Measurements from ENCODE around the gene CLDN4. TPM values are rescaled to one million over a fixed set of nuclear protein-coding genes. Genes with fewer than 3 reads are reported as not detected.
"Not testable (repeated sequence)": the region's sequence is repeated elsewhere in the genome, so short reads cannot be mapped to it uniquely, and the experiment has no call there.

CLDN4 gene
- polyA plus RNA-seq, 6 donors from 2014 or later: 0.08 to 0.13 TPM; not detected in 4

GRCh38 chr7:73828972-73829371, 1.8 kb upstream of the CLDN4 start:
- ATAC-seq (ENCODE audit: low read depth in 2 of 2) (no peak), DNase-seq (no peak)
- Mint-ChIP-seq H3K27me3 (no peaks in the 10 kb centered on the region), H3K9me3 (no peaks in the 10 kb centered on the region), H3K27ac (peak overlapping the region in 3 of 6 donors; percentile 65 to 91 (median 78)), H3K4me3 (peak overlapping the region in 1 of 8 donors; percentile 63), H3K4me1 (peaks cover 31 to 39% (median 39%) of the 10 kb centered on the region in 3 donors), H3K36me3 (no peaks in the 10 kb centered on the region)

GRCh38 chr7:73829505-73829904, 1.3 kb upstream of the CLDN4 start:
- H3K36me3 Mint-ChIP-seq: no peaks in the 10 kb centered on the region
- H3K9me3 Mint-ChIP-seq: no peaks in the 10 kb centered on the region
- peak overlapping the region in 2 of 8 donors; percentile 23 to 49 for H3K4me3 Mint-ChIP-seq
- peak overlapping the region in 1 of 6 donors; percentile 84 for H3K27ac Mint-ChIP-seq
- no peaks in the 10 kb centered on the region for H3K27me3 Mint-ChIP-seq
- DNase-seq (no peak), ATAC-seq (ENCODE audit: low read depth in 2 of 2) (no peak)
- H3K4me1 Mint-ChIP-seq: peaks cover 31 to 39% (median 39%) of the 10 kb centered on the region in 3 donors

- H3K36me3 Mint-ChIP-seq: no peaks in the 10 kb centered on the region
- peaks cover 31 to 39% (median 39%) of the 10 kb centered on the region in 3 donors for H3K4me1 Mint-ChIP-seq
Observed at GRCh38 chr7:73829921-73830680, 695 bp upstream of the CLDN4 start.

GRCh38 chr7:73831584-73831833, 713 bp downstream of the CLDN4 start:
- no peaks in the 10 kb centered on the region for H3K9me3 Mint-ChIP-seq

More at GRCh38 chr7:73829921-73830680, 695 bp upstream of the CLDN4 start:
- H3K27me3 Mint-ChIP-seq: no peaks in the 10 kb centered on the region
- H3K4me3 Mint-ChIP-seq: peak overlapping the region in 2 of 8 donors; percentile 23 to 49
- H3K9me3 Mint-ChIP-seq: no peaks in the 10 kb centered on the region
- no peak for DNase-seq
- peak overlapping the region in 1 of 6 donors; percentile 84 for H3K27ac Mint-ChIP-seq
- ATAC-seq (ENCODE audit: low read depth in 2 of 2): no peak

DNA sequence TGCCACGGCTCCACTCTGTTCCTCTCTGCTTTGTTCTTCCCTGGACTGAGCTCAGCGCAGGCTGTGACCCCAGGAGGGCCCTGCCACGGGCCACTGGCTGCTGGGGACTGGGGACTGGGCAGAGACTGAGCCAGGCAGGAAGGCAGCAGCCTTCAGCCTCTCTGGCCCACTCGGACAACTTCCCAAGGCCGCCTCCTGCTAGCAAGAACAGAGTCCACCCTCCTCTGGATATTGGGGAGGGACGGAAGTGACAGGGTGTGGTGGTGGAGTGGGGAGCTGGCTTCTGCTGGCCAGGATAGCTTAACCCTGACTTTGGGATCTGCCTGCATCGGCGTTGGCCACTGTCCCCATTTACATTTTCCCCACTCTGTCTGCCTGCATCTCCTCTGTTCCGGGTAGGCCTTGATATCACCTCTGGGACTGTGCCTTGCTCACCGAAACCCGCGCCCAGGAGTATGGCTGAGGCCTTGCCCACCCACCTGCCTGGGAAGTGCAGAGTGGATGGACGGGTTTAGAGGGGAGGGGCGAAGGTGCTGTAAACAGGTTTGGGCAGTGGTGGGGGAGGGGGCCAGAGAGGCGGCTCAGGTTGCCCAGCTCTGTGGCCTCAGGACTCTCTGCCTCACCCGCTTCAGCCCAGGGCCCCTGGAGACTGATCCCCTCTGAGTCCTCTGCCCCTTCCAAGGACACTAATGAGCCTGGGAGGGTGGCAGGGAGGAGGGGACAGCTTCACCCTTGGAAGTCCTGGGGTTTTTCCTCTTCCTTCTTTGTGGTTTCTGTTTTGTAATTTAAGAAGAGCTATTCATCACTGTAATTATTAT, 1.2 kb downstream of the CLDN4 start:
- DNase-seq (no peak), ATAC-seq (ENCODE audit: low read depth in 2 of 2) (no peak)
- Mint-ChIP-seq H3K27ac (peak overlapping the region in 1 of 6 donors; percentile 47), H3K4me3 (no peak overlapping the region), H3K4me1 (peaks cover 20 to 26% (median 26%) of the 10 kb centered on the region in 3 donors), H3K9me3 (no peaks in the 10 kb centered on the region), H3K36me3 (no peaks in the 10 kb centered on the region), H3K27me3 (no peaks in the 10 kb centered on the region)

More at GRCh38 chr7:73831584-73831833, 713 bp downstream of the CLDN4 start:
- no peaks in the 10 kb centered on the region for H3K36me3 Mint-ChIP-seq
- H3K4me1 Mint-ChIP-seq: peaks cover 26 to 32% (median 31%) of the 10 kb centered on the region in 3 donors
- DNase-seq (no peak), ATAC-seq (ENCODE audit: low read depth in 2 of 2) (no peak)
- H3K4me3 Mint-ChIP-seq: no peak overlapping the region
- H3K27ac Mint-ChIP-seq: peak overlapping the region in 1 of 6 donors; percentile 47
- H3K27me3 Mint-ChIP-seq: no peaks in the 10 kb centered on the region

- no peak overlapping the region for H3K27ac Mint-ChIP-seq
- DNase-seq: no peak
- H3K4me1 Mint-ChIP-seq: peaks cover 13 to 19% (median 19%) of the 10 kb centered on the region in 3 donors
Observed at GRCh38 chr7:73832806-73833205, 2.0 kb downstream of the CLDN4 start.

GRCh38 chr7:73833251-73833919, 2.6 kb downstream of the CLDN4 start:
- Mint-ChIP-seq H3K27me3 (no peaks in the 10 kb centered on the region), H3K36me3 (no peaks in the 10 kb centered on the region), H3K4me3 (no peak overlapping the region), H3K27ac (no peak overlapping the region), H3K9me3 (no peaks in the 10 kb centered on the region), H3K4me1 (peaks cover 7 to 14% (median 13%) of the 10 kb centered on the region in 3 donors)
- DNase-seq: no peak
- no peak for ATAC-seq (ENCODE audit: low read depth in 2 of 2)

More at GRCh38 chr7:73832806-73833205, 2.0 kb downstream of the CLDN4 start:
- Mint-ChIP-seq H3K4me3 (no peak overlapping the region), H3K27me3 (no peaks in the 10 kb centered on the region), H3K36me3 (no peaks in the 10 kb centered on the region), H3K9me3 (no peaks in the 10 kb centered on the region)
- ATAC-seq (ENCODE audit: low read depth in 2 of 2): no peak

GRCh38 chr7:73834626-73835191, 3.9 kb downstream of the CLDN4 start:
- no peak overlapping the region for H3K27ac Mint-ChIP-seq
- no peaks in the 10 kb centered on the region for H3K36me3 Mint-ChIP-seq
- H3K9me3 Mint-ChIP-seq: no peaks in the 10 kb centered on the region
- H3K27me3 Mint-ChIP-seq: no peaks in the 10 kb centered on the region
- H3K4me3 Mint-ChIP-seq: no peak overlapping the region
- ATAC-seq (ENCODE audit: low read depth in 2 of 2): no peak
- peaks cover 2 to 5% (median 4%) of the 10 kb centered on the region in 3 donors for H3K4me1 Mint-ChIP-seq
- DNase-seq: no peak

GRCh38 chr7:73837167-73837566, 6.4 kb downstream of the CLDN4 start:
- H3K27me3 Mint-ChIP-seq; H3K4me3 Mint-ChIP-seq; H3K36me3 Mint-ChIP-seq; H3K9me3 Mint-ChIP-seq; DNase-seq; ATAC-seq (ENCODE audit: low read depth in 2 of 2); H3K4me1 Mint-ChIP-seq: not testable (repeated sequence)
- H3K27ac Mint-ChIP-seq: peak overlapping the region in 1 of 6 donors; percentile 75

- no peak overlapping the region for H3K27ac Mint-ChIP-seq
- ATAC-seq (ENCODE audit: low read depth in 2 of 2): no peak
- peak overlapping the region in 1 of 8 donors; percentile 79 for H3K4me3 Mint-ChIP-seq
- no peaks in the 10 kb centered on the region for H3K9me3 Mint-ChIP-seq
- no peaks in the 10 kb centered on the region for H3K27me3 Mint-ChIP-seq
- DNase-seq: no peak
- peaks cover 4 to 11% (median 10%) of the 10 kb centered on the region in 3 donors for H3K4me1 Mint-ChIP-seq
- no peaks in the 10 kb centered on the region for H3K36me3 Mint-ChIP-seq
Observed at GRCh38 chr7:73838642-73839041, 7.8 kb downstream of the CLDN4 start.

GRCh38 chr7:73839290-73839689, 8.5 kb downstream of the CLDN4 start:
- DNase-seq: no peak
- Mint-ChIP-seq H3K27ac (no peak overlapping the region), H3K27me3 (no peaks in the 10 kb centered on the region), H3K36me3 (no peaks in the 10 kb centered on the region), H3K4me3 (peak overlapping the region in 1 of 8 donors; percentile 16), H3K9me3 (no peaks in the 10 kb centered on the region), H3K4me1 (peaks cover 10 to 18% (median 16%) of the 10 kb centered on the region in 3 donors)
- ATAC-seq (ENCODE audit: low read depth in 2 of 2): no peak

GRCh38 chr7:73839743-73840714, 9.2 kb downstream of the CLDN4 start:
- Mint-ChIP-seq H3K27me3 (no peaks in the 10 kb centered on the region), H3K36me3 (no peaks in the 10 kb centered on the region), H3K4me3 (peak overlapping the region in 1 of 8 donors; percentile 51), H3K27ac (no peak overlapping the region), H3K9me3 (no peaks in the 10 kb centered on the region), H3K4me1 (peaks cover 12 to 25% (median 20%) of the 10 kb centered on the region in 3 donors)
- no peak for DNase-seq
- no peak for ATAC-seq (ENCODE audit: low read depth in 2 of 2)
